ENCODE measurements around the gene HOXA3.

HOXA3 gene

DNA sequence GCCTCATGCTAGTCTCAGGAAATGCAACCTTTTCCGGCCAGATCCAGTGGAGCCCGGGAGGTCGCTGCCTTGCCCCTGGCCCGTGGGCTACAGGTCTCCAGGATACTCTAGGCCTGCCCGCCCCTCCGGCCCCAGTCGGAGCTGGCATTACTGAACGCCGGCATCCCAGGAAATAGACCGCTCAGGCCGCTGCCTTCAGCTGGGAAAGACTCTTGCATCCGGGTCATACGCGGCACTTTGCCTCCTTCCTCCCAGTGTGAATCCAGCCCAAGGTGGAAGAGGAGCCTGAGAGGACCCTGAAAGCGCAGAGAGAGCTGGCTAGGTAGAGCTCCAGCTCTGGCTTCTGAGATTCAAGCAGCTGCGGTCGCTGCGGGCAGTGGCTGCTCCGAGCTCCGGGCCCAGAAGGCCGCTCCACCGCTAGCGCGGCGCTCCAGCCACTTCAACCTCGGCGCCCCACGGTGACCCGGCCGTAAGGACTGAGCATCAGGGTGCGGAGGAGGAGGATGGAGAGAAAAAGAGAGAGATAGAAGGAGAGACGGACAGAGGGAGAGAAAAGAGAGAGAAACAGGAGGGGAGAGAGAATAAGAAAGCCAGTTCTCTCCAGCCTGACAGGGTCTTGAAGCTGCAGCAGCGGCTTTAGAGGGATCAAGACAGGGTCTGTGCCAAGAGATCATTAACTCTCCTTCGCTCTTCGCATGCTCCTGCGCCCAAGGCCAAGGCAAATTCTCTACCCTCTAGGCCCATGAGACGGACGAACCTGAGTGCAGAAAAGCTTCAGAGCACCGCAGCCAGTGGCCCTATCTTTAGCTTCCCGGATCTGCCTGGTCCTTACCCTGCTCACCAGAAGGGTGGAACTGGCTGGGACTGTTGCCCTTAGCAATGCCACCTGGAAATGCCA lies 23.5 kb upstream of the HOXA3 start:
- Mint-ChIP-seq H3K4me1 (ENCODE audit: low read depth) (peaks cover 17% of the 10 kb centered on the region), H3K27me3 (peaks cover 33% of the 10 kb centered on the region), H3K27ac (no peak overlapping the region), H3K36me3 (no peaks in the 10 kb centered on the region), H3K9me3 (ENCODE audit: low read depth) (no peaks in the 10 kb centered on the region), H3K4me3 (no peak overlapping the region)

DNA sequence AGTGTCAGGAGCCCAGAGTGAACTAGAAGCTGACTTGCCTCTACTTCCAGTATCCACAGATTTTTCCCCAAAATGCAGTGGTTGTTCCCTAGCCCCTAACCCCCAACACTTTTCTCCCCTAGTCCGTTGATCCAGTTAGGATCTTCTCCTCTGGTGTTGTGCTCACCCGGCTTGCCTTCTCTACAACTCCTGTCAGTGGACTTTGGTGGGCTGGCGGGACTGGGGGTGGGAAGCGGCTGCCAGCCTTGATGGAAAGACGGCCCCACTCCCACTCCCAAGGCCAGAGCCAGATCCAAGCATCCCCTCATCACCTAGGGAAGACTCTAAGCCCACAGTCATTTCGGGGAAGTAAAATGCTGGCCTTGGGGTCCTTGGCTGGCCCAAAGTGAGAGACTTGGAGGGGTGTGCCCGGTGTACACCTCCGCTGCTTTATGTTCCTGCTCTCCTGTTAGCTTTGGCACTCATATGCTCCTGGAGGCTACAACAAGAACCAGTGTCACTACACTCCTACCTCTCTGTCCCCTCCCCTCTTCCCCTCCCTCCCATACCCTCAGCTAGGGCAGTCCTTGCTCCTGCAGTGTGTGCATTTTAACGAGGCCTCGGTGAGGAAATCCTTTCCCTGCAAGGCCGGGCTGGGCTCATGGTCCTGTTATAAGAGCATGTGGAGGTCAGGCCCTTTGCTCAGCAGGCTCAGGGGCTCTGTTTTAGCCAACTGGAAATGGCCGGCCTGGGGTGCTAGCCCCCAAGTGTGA lies 22.7 kb upstream of the HOXA3 start:
- Mint-ChIP-seq H3K9me3 (ENCODE audit: low read depth) (no peaks in the 10 kb centered on the region), H3K4me1 (ENCODE audit: low read depth) (peaks cover 22% of the 10 kb centered on the region), H3K4me3 (peak overlapping the region; percentile 71), H3K36me3 (no peaks in the 10 kb centered on the region), H3K27me3 (peaks cover 39% of the 10 kb centered on the region), H3K27ac (no peak overlapping the region)

DNA sequence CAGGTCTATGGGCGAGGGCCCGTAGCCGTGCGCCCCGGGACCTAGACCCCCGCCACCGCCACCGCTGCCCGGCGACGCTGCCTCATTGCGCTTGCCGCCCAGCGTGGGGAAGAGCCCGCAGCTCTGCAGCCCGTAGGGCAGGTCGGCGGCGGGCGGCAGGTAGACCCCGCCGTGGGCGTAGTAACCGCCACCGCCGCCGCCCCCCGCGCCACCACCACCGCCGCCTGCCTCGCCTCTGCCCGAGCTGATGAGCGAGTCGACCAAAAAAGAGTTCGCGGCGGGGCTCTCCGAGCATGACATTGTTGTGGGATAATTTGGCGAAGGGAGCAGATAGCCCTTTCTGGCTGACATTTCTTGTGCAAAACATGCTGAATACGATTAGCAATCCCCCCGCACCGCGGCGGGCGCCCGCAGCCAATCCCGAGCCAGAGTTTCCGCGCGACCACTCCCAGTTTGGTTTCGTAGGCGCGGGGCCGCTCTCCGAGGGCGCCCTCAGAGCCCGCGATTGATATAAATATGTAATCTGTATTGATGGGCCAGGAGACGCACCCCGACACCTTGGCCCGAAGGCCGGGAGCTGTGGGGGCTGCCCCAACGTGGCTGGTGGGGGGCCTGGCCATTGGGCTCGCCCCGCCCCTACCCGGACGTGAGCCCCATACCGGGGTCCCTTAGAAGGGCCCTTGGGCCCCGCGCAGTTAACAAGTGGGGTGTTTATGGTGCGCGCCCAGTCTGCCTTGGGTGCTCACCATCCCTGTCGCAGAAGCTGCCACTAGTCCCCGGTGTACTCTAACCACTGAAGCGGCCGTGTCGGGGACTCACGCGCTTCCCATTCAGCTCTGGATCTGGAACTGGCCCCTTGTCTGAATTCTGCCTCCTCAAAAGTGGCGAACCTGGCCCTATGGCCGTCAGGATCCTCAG lies 21.8 kb upstream of the HOXA3 start, which contains the start of gene HOXA10:
TSS of gene HOXA10 (minus strand) at position 365 of the 918 bp plus-strand sequence. CDS start at position 351, 14 bp downstream.
- Mint-ChIP-seq H3K36me3 (no peaks in the 10 kb centered on the region), H3K4me3 (peak within 1 kb of the TSS; percentile 71), H3K4me1 (ENCODE audit: low read depth) (peaks cover 19% of the 10 kb centered on the region), H3K27me3 (peaks cover 33% of the 10 kb centered on the region), H3K27ac (no peak within 1 kb of the TSS), H3K9me3 (ENCODE audit: low read depth) (no peaks in the 10 kb centered on the region)

DNA sequence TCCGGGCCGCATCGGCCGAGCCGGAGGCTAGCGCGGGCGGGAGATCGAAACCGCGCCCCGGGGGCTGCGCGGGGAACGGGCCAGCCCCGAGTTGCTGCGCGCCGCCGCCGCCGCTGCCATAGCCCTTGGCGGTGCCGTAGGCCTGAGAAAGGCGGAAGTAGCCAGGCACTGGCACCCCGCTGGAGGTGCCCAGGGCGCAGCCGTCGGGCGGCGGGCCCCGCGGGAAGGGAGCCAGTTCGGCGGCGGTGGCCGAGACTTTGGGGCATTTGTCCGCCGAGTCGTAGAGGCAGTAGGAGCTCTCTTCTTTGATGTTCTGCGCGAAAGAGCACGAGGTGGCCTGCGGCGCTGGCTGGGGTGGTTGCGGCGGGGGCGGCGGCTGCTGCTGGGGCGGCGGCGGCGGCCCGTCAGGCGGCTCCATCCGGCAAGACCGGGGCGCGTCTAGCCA lies 21.1 kb upstream of the HOXA3 start:
- Mint-ChIP-seq H3K27ac (no peak overlapping the region), H3K4me3 (no peak overlapping the region)

DNA sequence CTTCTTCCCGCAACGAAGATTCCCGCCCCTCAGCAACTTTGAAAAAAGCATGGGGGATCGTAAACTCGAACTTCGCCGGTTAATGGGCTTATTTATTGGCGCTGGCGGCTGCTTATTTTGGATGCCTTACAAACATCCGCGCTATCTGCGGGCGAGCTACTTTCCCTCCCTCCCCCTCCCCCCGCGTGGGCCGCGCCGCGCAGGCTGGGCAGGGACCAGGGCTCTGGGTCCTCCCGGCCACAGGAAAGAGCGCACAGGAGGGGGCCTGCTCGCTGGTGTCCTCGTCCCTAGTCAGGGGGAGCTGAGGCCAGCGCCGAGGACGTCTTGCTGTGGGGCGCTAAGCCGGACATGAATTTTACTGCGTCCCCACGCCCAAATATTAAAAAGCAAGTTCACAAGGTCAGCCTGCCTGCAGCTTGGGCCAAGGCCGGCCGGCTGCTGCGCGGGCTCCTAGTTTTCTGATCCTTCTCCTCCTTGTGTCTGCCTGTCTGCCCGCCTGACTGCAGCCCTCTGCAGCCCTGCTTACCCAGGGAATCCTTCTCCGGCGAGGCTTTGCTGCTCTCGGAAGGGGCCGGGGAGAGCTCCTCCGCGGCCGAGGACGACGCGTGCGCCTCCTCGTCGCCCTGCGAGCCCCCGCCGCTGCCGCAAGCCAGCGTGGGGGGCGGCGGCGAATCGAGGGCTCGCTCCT lies 20.6 kb upstream of the HOXA3 start:
- Mint-ChIP-seq H3K36me3 (no peaks in the 10 kb centered on the region), H3K27me3 (peaks cover 34% of the 10 kb centered on the region), H3K4me3 (peak overlapping the region; percentile 57), H3K4me1 (ENCODE audit: low read depth) (peaks cover 26% of the 10 kb centered on the region), H3K9me3 (ENCODE audit: low read depth) (no peaks in the 10 kb centered on the region), H3K27ac (no peak overlapping the region)

More for the DNA sequence above, 21.1 kb upstream of the HOXA3 start:
- Mint-ChIP-seq H3K4me1 (ENCODE audit: low read depth) (peaks cover 23% of the 10 kb centered on the region), H3K27me3 (peaks cover 32% of the 10 kb centered on the region), H3K36me3 (no peaks in the 10 kb centered on the region), H3K9me3 (ENCODE audit: low read depth) (no peaks in the 10 kb centered on the region)

DNA sequence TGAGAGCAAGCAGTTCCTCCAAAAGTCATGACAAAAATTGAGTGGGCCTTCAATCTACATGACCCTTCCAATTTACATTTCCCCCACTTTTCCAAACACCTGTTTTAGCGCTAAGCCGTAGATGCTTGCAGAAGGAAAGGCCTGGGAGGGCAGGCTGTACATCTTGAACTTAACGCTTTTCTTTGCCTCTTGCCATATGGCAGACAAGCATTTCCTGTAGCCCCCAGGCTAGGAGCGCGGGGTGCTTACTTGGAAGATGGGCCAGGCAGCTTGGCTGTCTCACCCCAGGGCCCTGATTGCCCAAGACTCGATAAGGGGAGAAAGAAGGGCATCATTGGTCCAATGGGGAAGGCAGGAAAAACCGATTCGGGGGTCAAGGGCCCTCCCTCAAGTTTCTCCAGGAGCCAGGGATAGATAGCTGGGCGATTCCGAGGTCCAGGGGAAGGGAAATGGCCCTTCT lies 20.0 kb upstream of the HOXA3 start:
- Mint-ChIP-seq H3K27me3 (peaks cover 39% of the 10 kb centered on the region), H3K4me1 (ENCODE audit: low read depth) (peaks cover 27% of the 10 kb centered on the region), H3K9me3 (ENCODE audit: low read depth) (no peaks in the 10 kb centered on the region), H3K36me3 (no peaks in the 10 kb centered on the region), H3K4me3 (peak overlapping the region; percentile 57), H3K27ac (peak overlapping the region; percentile 18)

DNA sequence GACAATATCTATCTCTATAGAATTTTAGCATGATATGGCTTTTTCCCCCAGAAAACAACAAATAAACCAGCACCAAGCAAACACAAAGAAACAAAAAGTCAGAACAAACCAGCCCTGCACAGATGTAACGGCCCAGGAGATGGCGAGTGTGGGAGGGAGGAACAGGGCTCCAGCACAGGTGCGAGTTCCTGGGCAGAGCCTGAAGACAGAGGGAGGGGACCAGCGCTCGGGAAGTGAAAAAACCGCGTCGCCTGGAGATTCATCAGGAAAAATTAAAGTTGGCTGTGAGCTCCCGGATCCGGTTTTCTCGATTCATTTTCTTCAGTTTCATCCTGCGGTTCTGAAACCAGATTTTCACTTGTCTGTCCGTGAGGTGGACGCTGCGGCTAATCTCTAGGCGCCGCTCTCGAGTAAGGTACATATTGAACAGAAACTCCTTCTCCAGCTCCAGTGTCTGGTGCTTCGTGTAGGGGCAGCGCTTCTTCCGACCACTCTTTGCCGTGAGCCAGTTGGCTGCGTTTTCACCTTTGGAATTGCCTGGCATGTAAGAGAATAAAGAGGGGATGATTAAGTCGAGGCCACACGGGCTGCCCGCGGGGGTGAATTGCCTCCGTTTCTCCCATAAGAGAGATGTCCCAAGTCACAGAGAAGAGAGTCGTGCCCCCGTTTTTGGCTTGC lies 19.4 kb upstream of the HOXA3 start:
- H3K4me1 Mint-ChIP-seq (ENCODE audit: low read depth): peaks cover 30% of the 10 kb centered on the region
- H3K4me3 Mint-ChIP-seq: peak overlapping the region; percentile 57
- H3K9me3 Mint-ChIP-seq (ENCODE audit: low read depth): no peaks in the 10 kb centered on the region
- H3K27ac Mint-ChIP-seq: peak overlapping the region; percentile 18
- H3K36me3 Mint-ChIP-seq: no peaks in the 10 kb centered on the region
- H3K27me3 Mint-ChIP-seq: peaks cover 43% of the 10 kb centered on the region

DNA sequence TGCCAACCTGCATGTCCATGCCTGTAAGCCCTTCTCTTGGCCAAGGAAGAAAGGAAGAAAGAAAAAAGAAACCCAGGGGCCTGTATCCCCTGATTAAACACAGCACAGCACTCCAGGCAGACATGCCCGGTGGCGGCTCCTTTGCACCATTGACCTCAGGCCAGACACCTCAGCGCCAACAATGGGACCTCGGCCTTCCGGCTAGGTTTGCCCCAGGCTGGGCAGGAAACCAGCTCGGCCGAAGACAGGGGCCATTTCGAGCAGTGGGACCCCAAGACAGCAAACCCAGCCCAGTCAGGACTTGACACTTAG lies 18.9 kb upstream of the HOXA3 start:
- Mint-ChIP-seq H3K27ac (peak overlapping the region; percentile 12), H3K27me3 (peaks cover 45% of the 10 kb centered on the region), H3K9me3 (ENCODE audit: low read depth) (no peaks in the 10 kb centered on the region), H3K4me1 (ENCODE audit: low read depth) (peaks cover 31% of the 10 kb centered on the region), H3K36me3 (no peaks in the 10 kb centered on the region), H3K4me3 (no peak overlapping the region)

DNA sequence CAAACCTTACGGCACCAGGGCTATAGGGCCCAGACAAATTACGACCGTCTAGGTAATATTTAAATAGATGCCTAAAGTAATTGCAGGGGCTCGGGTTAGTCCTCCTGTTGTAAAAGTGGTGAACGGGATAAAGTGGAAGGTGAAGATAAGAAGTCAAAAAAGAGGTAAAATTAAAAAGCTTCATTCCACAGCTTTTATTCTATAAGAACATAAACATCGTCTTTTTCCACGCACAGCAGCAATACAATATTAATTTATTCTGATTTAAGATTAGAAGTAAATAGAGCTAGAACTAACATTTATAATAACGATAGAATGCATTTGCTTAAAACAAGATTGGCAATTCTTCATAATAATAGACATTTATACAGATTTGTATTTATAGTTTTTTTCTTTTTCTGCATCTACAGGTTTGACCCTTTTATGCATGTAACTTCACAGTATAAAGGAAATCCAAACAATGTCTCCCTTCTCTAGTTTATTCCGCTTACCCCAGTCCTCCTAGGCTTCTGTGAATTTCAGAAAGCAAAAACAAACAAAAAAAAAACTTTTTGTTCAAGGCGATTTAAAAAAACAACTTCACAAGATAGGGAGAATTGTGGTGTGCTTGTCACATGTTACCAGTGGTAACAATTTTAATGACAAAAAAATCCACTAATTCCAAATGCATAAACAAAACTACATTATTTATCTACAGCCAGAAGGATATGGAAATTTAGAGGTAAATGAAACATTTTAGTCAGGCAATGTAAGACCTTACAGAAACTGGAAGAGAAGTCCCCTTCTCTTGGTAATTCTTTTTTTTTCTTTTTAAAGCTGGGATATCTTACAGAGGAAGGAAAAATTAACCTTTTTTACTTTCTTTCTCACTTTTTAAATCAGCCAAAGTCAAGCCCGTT lies 18.3 kb upstream of the HOXA3 start:
- peak overlapping the region; percentile 12 for H3K27ac Mint-ChIP-seq
- peaks cover 47% of the 10 kb centered on the region for H3K27me3 Mint-ChIP-seq
- peak overlapping the region; percentile 17 for H3K4me3 Mint-ChIP-seq
- H3K36me3 Mint-ChIP-seq: no peaks in the 10 kb centered on the region
- H3K9me3 Mint-ChIP-seq (ENCODE audit: low read depth): no peaks in the 10 kb centered on the region
- peaks cover 35% of the 10 kb centered on the region for H3K4me1 Mint-ChIP-seq (ENCODE audit: low read depth)

DNA sequence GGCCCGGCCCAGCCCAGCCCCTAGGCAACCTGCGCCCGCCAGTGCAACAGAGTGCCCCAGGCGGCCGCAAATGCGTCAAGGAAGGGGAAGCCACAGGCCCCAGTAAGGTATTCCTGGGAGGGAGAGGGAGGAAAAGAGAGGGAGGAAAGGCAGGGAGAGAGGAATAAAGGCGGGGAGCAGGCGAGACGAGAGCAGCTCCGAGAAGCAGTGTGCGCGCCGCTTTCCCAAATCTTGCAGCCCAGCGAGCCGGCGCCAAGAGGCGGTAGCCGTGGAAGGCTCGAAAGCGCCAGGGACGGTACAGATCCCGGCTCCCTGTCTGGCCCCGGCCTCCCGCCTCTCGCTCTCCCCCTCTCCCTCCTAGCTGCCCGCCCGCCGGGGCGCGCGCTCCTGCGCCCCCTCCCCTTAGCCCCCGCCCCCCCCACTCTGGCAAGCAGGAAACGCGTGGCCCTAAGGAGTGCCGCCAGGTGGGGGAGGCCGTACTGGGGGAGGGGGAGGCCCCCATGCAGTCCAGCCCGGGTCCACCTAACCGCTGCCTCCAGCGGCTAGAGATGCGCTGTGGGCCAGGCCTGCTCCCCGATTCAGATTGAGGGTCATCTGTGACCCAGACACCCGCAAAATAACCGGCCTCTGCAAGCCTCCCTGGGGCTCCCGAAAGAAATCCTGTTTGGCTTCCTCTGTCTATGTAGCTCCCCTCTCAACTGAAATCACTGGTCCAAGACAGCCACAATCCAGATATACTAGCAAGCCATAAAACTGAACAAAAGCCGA lies 17.5 kb upstream of the HOXA3 start:
- Mint-ChIP-seq H3K36me3 (no peaks in the 10 kb centered on the region), H3K27ac (no peak overlapping the region), H3K4me3 (peak overlapping the region; percentile 17), H3K9me3 (ENCODE audit: low read depth) (no peaks in the 10 kb centered on the region), H3K4me1 (ENCODE audit: low read depth) (peaks cover 38% of the 10 kb centered on the region), H3K27me3 (peaks cover 46% of the 10 kb centered on the region)

DNA sequence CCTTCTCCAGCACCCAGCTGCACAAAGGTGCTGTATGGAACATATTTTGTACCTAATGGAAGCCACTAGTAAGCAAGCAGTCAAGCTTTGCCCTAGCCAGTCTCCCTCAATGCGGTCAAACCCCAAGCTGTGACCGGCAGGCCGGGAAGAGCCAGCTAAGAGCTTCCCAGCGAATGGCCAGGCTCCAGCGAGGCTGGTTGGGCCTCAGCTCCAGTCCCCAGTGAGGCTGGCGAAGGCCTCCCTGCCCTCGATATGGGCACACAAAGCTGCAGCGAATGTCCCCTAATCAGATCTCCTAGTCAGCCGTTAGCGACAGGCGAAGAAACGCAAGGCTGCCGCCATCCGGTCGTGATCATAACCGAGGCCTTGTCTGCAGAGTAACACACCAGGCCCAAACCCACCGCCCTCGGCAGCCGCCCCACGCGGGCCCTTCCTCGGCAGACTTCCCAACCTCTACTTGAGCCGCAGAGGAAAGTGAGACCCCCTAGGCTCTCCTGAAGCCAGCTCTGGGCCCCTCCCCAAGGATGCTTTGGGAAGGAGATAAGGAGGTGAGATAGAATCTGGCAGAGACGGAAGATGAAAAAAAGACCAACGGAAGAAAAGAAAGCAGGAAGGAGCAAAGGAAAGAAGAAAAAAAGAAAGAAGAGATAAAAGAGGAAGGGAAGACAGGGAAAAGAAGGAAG lies 16.0 kb upstream of the HOXA3 start:
- Mint-ChIP-seq H3K4me3 (peak overlapping the region; percentile 2), H3K36me3 (no peaks in the 10 kb centered on the region), H3K27me3 (peaks cover 56% of the 10 kb centered on the region), H3K27ac (no peak overlapping the region), H3K4me1 (ENCODE audit: low read depth) (peaks cover 39% of the 10 kb centered on the region), H3K9me3 (ENCODE audit: low read depth) (no peaks in the 10 kb centered on the region)

DNA sequence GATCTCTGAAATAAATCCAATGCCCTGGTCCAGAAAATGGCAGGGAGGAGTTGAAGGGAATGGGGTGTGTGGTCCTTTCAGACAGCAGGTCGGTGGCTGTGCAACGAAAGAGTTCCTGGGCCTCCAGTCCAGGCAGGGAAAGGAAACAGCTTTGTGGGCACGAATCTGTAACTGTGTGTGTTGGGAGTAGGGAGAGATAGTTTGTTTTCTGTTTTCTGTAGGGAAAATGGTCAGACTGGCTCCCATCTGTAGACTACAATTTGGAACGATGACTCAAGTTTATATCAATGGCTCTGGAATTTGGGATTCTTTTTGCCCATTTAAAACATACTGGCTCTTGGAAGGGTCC lies 15.5 kb upstream of the HOXA3 start:
- no peak overlapping the region for H3K27ac Mint-ChIP-seq
- no peaks in the 10 kb centered on the region for H3K36me3 Mint-ChIP-seq
- H3K27me3 Mint-ChIP-seq: peaks cover 60% of the 10 kb centered on the region
- peaks cover 39% of the 10 kb centered on the region for H3K4me1 Mint-ChIP-seq (ENCODE audit: low read depth)
- no peak overlapping the region for H3K4me3 Mint-ChIP-seq
- H3K9me3 Mint-ChIP-seq (ENCODE audit: low read depth): no peaks in the 10 kb centered on the region

All from activated naive CD8-positive, alpha-beta T cell (primary cell).